Measurements from ENCODE around the gene IRF9. TPM values are rescaled to one million over a fixed set of nuclear protein-coding genes. Genes with fewer than 3 reads are reported as not detected.

Gene IRF9
- total and polyA plus RNA-seq, 2 of the 13 experiments (the other 11 are each of a cell fraction or from before 2014, with no cell fraction given) = 14.9 to 49.7 TPM

DNA sequence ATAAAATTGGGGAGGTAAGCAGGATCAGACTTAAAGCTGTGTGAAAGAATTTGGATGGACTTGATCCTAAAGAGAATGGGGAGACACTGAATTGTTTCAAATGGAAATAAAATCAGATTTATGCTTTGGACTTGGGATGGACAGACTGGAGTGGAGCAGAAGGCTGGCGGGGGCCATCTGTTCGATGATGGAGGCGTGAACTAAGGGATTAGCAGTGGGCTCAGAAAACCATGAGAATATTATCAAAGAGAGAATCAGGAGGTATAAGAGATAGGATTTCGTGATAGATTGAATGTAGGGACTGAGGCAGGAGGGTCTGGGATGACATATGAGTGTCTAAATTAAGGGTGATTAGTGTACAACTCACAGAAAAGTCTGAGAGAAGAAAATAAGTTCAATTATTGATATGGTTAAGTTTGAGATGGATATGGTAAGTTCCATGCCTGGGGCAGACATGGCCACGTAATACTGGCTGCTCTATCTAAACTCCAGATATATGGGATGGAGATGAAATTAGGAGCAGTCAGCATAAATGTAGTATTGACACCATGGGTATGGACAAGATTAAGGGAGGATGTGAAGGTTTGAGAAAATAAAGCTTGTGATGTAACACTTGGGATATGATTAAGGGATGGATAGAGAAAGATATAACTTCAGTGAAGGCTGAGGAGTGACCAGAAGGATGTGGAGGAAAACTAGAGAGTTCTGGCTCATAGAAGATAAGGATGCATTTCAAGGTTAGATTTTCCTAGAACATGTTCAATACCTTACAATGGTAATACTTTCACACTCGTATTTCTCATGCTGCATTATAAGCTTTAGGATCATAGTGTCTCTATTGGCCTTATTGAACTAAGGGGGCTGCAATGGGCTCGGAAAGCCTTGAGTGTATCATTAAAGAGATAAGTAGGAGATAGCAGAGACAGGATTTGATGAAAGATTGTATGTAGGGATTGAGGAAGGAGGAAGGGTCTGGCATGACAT lies 43.4 kb downstream of the IRF9 start (continued):
- TF ChIP-seq NFIC (IDR thresholded peaks at IDR 0.05; ENCODE audit: low read length) (no peak), ZNF12 (CRISPR knock-in tag; IDR thresholded peaks at IDR 0.05) (no peak), ZBTB39 (CRISPR knock-in tag; IDR thresholded peaks at IDR 0.05) (no peak), MEF2D (CRISPR knock-in tag; IDR thresholded peaks at IDR 0.05) (no peak), ZNF510 (CRISPR knock-in tag; IDR thresholded peaks at IDR 0.05; ENCODE audit: low read depth) (no peak), CSRNP1 (CRISPR knock-in tag; IDR thresholded peaks at IDR 0.05) (no peak), HDAC1 (CRISPR knock-in tag; IDR thresholded peaks at IDR 0.05) (no peak), MZF1 (CRISPR knock-in tag; IDR thresholded peaks at IDR 0.05; ENCODE audit: borderline replicate concordance) (no peak), FOXC1 (CRISPR knock-in tag; IDR thresholded peaks at IDR 0.05; ENCODE audit: borderline replicate concordance) (no peak), DPF2 (CRISPR knock-in tag; IDR thresholded peaks at IDR 0.05; ENCODE audit: borderline replicate concordance, low read depth) (no peak), ZNF616 (CRISPR knock-in tag; IDR thresholded peaks at IDR 0.05; ENCODE audit: low read depth) (no peak), ATM (IDR thresholded peaks at IDR 0.05; ENCODE audit: borderline replicate concordance) (no peak), ZNF746 (CRISPR knock-in tag; IDR thresholded peaks at IDR 0.05) (no peak), ZFP1 (CRISPR knock-in tag; IDR thresholded peaks at IDR 0.05) (no peak), CBX2 (IDR thresholded peaks at IDR 0.05; ENCODE audit: low read depth, low read length) (no peak), CBX2 (CRISPR knock-in tag; IDR thresholded peaks at IDR 0.05; ENCODE audit: low read depth) (no peak), JUND (CRISPR knock-in tag; IDR thresholded peaks at IDR 0.05) (no peak), ZNF382 (CRISPR knock-in tag; IDR thresholded peaks at IDR 0.05; ENCODE audit: borderline replicate concordance) (no peak), RBM22 (optimal IDR thresholded peaks at IDR 0.05; ENCODE audit: low read length) (peak; percentile 58), PTBP1 (IDR thresholded peaks at IDR 0.05; ENCODE audit: low read depth, low read length, poor library complexity, severe bottlenecking) (no peak), KMT2B (CRISPR knock-in tag; IDR thresholded peaks at IDR 0.05) (no peak), REPIN1 (CRISPR knock-in tag; IDR thresholded peaks at IDR 0.05; ENCODE audit: borderline replicate concordance, low read depth) (no peak)
- TF ChIP-seq, protein P1, sequence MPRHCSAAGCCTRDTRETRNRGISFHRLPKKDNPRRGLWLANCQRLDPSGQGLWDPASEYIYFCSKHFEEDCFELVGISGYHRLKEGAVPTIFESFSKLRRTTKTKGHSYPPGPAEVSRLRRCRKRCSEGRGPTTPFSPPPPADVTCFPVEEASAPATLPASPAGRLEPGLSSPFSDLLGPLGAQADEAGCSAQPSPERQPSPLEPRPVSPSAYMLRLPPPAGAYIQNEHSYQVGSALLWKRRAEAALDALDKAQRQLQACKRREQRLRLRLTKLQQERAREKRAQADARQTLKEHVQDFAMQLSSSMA (CRISPR knock-in tag; IDR thresholded peaks at IDR 0.05) = no peak

All from HepG2 (cell line).